Measurements from ENCODE around the gene ADAMTS20.

DNA sequence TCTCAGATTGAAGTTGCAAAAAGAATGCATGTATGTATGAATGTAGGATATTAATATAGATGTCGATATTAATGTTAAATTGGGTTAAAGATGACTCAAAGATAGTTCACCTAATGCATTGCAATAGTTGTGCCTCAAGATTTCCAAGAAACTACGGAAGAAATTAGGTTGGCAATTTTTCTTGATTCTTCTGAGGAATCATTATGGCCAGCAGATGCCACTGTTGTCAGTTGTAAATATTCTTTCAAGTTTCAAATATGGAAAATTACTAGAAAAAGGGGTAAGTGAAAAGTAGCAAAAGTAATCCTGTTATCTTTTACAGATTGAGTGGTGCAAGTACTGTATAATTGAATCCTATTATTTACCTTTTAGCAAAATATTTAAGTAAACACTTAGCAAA is 202.1 kb downstream of the ADAMTS20 start:
- TF ChIP-seq, protein P1, sequence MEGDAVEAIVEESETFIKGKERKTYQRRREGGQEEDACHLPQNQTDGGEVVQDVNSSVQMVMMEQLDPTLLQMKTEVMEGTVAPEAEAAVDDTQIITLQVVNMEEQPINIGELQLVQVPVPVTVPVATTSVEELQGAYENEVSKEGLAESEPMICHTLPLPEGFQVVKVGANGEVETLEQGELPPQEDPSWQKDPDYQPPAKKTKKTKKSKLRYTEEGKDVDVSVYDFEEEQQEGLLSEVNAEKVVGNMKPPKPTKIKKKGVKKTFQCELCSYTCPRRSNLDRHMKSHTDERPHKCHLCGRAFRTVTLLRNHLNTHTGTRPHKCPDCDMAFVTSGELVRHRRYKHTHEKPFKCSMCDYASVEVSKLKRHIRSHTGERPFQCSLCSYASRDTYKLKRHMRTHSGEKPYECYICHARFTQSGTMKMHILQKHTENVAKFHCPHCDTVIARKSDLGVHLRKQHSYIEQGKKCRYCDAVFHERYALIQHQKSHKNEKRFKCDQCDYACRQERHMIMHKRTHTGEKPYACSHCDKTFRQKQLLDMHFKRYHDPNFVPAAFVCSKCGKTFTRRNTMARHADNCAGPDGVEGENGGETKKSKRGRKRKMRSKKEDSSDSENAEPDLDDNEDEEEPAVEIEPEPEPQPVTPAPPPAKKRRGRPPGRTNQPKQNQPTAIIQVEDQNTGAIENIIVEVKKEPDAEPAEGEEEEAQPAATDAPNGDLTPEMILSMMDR (IDR thresholded peaks at IDR 0.05): no peak
- TF ChIP-seq EP300 (IDR thresholded peaks at IDR 0.05; ENCODE audit: low read depth) (no peak), POLR2AphosphoS5 (IDR thresholded peaks at IDR 0.05) (no peak), POLR2A (IDR thresholded peaks at IDR 0.05) (no peak)
